Activated CD8-positive, alpha-beta T cell treated with anti-CD3 and anti-CD28 coated beads for 36 hours (primary cell): ENCODE results near the gene NUP210. TPM values are rescaled to one million over a fixed set of nuclear protein-coding genes. Genes with fewer than 3 reads are reported as not detected.

Experiments used
- ATAC-seq: fragments of 200-7000 bp; cut with Tn5 transposase; one replicate; pipeline ENCODE4 v1.10.0; 2021; ENCODE audit warnings: mild to moderate bottlenecking, moderate library complexity
- CTCF ChIA-PET: fragments of 350-600 bp; sonication (Branson Sonifier 250); formaldehyde crosslinking; loops from one replicate; lab custom pipeline; 2021; ENCODE audit warnings: antibody characterized with exemption; lab: Charles Lee
- POLR2A ChIA-PET: fragments of 350-600 bp; sonication (Branson Sonifier 250); formaldehyde crosslinking; loops from one replicate; lab custom pipeline; 2021; ENCODE audit warnings: antibody characterized with exemption; lab: Charles Lee
- DNase-seq: peaks from one replicate; pipeline ENCODE4 v3.0.0-alpha.2; 2020
- H3K27ac Mint-ChIP-seq: one replicate; pipeline ENCODE4 v1.8.0; 2021; ENCODE audit warnings: mild to moderate bottlenecking, mixed read lengths
- H3K27me3 Mint-ChIP-seq: one replicate; pipeline ENCODE4 v1.8.0; 2021; ENCODE audit warnings: mixed read lengths
- H3K36me3 Mint-ChIP-seq: one replicate; pipeline ENCODE4 v1.8.0; 2021; ENCODE audit warnings: low read depth, mixed read lengths
- H3K4me1 Mint-ChIP-seq: one replicate; pipeline ENCODE4 v1.8.0; 2021; ENCODE audit warnings: low read depth, mixed read lengths
- H3K4me3 Mint-ChIP-seq: one replicate; pipeline ENCODE4 v1.8.0; 2021; ENCODE audit warnings: mild to moderate bottlenecking, moderate library complexity, mixed read lengths
- H3K9me3 Mint-ChIP-seq: one replicate; pipeline ENCODE4 v1.8.0; 2021; ENCODE audit warnings: mixed read lengths
- CTCF ChIP-seq: fragments of 200-600 bp; IDR thresholded peaks from one replicate; pipeline ENCODE4 v1.8.0; 2022; ENCODE audit warnings: antibody characterized with exemption, mild to moderate bottlenecking
- intact Hi-C: fragments of 100-400 bp; cut with micrococcal nuclease; formaldehyde crosslinking; loops from one replicate; pipeline ENCODE4 v1.10.0; 2022
- total RNA-seq, 2 experiments: library from RNA; stranded (reverse); gene quantifications; one replicate each; pipeline ENCODE4 v1.2.3, GENCODE V29; 2021

Gene NUP210
- total RNA-seq, 2 experiments from 2014 or later: 142 to 143 TPM

- Mint-ChIP-seq H3K27me3 (no peaks in the 10 kb centered on the region), H3K27ac (no peak overlapping the region), H3K4me1 (no peaks in the 10 kb centered on the region), H3K9me3 (peaks cover 5% of the 10 kb centered on the region), H3K4me3 (no peak overlapping the region), H3K36me3 (no peaks in the 10 kb centered on the region)
- CTCF ChIA-PET: no interaction called here
- DNase-seq (no peak), ATAC-seq (no peak)
- no peak for TF ChIP-seq CTCF
- intact Hi-C loops: no loop called here
- POLR2A ChIA-PET: interaction anchor here (0.6 kb wide), 1 partner anchor 41 kb away, joined by 3 read pairs; no protein-coding TSS in a partner anchor
These were observed 150.3 kb downstream of the NUP210 start for GRCh38 chr3:13269711-13270378.

GRCh38 chr3:13268961-13269441 lies 151.1 kb downstream of the NUP210 start:
- intact Hi-C loops: no loop called here
- CTCF ChIA-PET: no interaction called here
- Mint-ChIP-seq H3K4me3 (no peak overlapping the region), H3K4me1 (no peaks in the 10 kb centered on the region), H3K27ac (no peak overlapping the region), H3K27me3 (no peaks in the 10 kb centered on the region), H3K36me3 (no peaks in the 10 kb centered on the region), H3K9me3 (peaks cover 5% of the 10 kb centered on the region)
- no peak for ATAC-seq
- POLR2A ChIA-PET: interaction anchor here (0.6 kb wide), 1 partner anchor 42 kb away, joined by 3 read pairs; no protein-coding TSS in a partner anchor
- no peak for TF ChIP-seq CTCF
- DNase-seq: no peak

- Mint-ChIP-seq H3K4me1 (no peaks in the 10 kb centered on the region), H3K27me3 (no peaks in the 10 kb centered on the region), H3K4me3 (no peak overlapping the region), H3K27ac (no peak overlapping the region), H3K9me3 (peaks cover 5% of the 10 kb centered on the region), H3K36me3 (no peaks in the 10 kb centered on the region)
- DNase-seq (no peak), ATAC-seq (no peak)
- ChIA-PET CTCF (interaction anchor here (0.9 to 1.1 kb wide), 2 partner anchors 12 to 193 kb away, joined by 3 to 4 read pairs; no protein-coding TSS in a partner anchor), POLR2A (no interaction called here)
- no peak for TF ChIP-seq CTCF
- intact Hi-C loops: no loop called here
These were observed 152.0 kb downstream of the NUP210 start for GRCh38 chr3:13268120-13268519.

GRCh38 chr3:13266651-13267362 lies 153.3 kb downstream of the NUP210 start:
- ChIA-PET POLR2A (interaction anchor here (1.1 kb wide), 1 partner anchor 13 kb away, joined by 3 read pairs; no protein-coding TSS in a partner anchor), CTCF (interaction anchor here (1.0 kb wide), 1 partner anchor 87 kb away, joined by 3 read pairs; no protein-coding TSS in a partner anchor)
- intact Hi-C loops: no loop called here
- DNase-seq (no peak), ATAC-seq (no peak)
- Mint-ChIP-seq H3K36me3 (no peaks in the 10 kb centered on the region), H3K4me1 (peaks cover 9% of the 10 kb centered on the region), H3K4me3 (no peak overlapping the region), H3K27ac (no peak overlapping the region), H3K9me3 (peaks cover 5% of the 10 kb centered on the region), H3K27me3 (no peaks in the 10 kb centered on the region)
- no peak for TF ChIP-seq CTCF

Other genes starting within 250 kb of the NUP210 start
- 1 to 10 TPM; 1.8 to 2.0 TPM for gene HDAC11, start 60.0 kb upstream of the NUP210 start, total RNA-seq
- gene FBLN2, start 128.8 kb upstream of the NUP210 start, total RNA-seq: 10 to 100 TPM in 1 of 2 experiments, 1 to 10 TPM in 1; 8.4 to 13.7 TPM